ENCODE results near the gene KPNA6.

Gene KPNA6

GRCh38 chr1:32201011-32201855 lies 93.4 kb downstream of the KPNA6 start:
- Histone ChIP-seq H3K27me3 (replicated peaks; ENCODE audit: insufficient read depth, low read length) (0 out of 2 replicates have a peak, but pooled peaks cover 3% of the 10 kb centered on the region), H3K4me3 (ENCODE audit: low read length) (peak overlapping the region; percentile 6; the same call in 1 of the 2 replicates), H2AFZ (ENCODE audit: low read length) (peak overlapping the region; percentile 14; the same call in 1 of the 2 replicates), H3K9me2 (replicated peaks; ENCODE audit: insufficient read depth, low read length) (no peaks in the 10 kb centered on the region), H4K20me1 (ENCODE audit: insufficient read depth, low read length) (peaks cover 12% of the 10 kb centered on the region; the same call in 1 of the 2 replicates), H3F3A (ENCODE audit: insufficient read depth, low read length) (peaks cover 14% of the 10 kb centered on the region), H3K4me1 (ENCODE audit: low read length) (peaks cover 35% of the 10 kb centered on the region), H3K4me2 (ENCODE audit: low read depth, low read length) (peak overlapping the region; percentile 98), H3K9ac (ENCODE audit: low read length) (no peak overlapping the region), H3K79me2 (ENCODE audit: low read length) (peaks cover 4% of the 10 kb centered on the region), H3K9me3 (replicated peaks; ENCODE audit: insufficient read depth, low read length) (no peaks in the 10 kb centered on the region), H3K27ac (ENCODE audit: low read length) (no peak overlapping the region; the same call in 1 of the 2 replicates), H3K36me3 (replicated peaks; ENCODE audit: insufficient read depth, low read length) (no peaks in the 10 kb centered on the region; the same call in 1 of the 2 replicates)
- peak; percentile 26 for DNase-seq
- TF ChIP-seq CTCF (IDR thresholded peaks at IDR 0.05; ENCODE audit: low read length): no peak
- TF ChIP-seq EZH2phosphoT487 (IDR thresholded peaks at IDR 0.05; ENCODE audit: low read length): no peak
- TF ChIP-seq EZH2 (optimal IDR thresholded peaks at IDR 0.05; ENCODE audit: low read depth, low read length): no peak

DNA sequence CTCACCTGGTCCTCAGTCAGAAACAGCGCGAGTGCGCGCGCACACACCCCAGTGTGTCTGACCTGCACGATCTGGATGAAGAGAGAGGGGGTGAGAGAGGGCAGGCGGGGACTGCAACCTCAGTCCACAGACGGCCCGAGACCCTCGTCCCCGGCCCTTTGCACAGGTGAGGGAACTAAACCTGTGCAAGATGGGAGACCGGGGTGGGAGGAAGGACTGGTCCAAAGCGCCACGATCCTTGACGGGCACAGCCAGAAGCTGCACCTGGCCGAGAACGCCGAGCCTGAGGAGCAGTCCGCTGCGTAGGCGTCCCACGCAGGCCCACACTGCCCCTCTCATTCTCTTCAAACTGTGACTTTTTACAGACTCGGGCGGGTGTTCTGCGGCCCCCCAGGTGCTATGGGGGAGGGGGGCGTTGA lies 97.1 kb downstream of the KPNA6 start:
- Histone ChIP-seq H3K9me3 (replicated peaks; ENCODE audit: insufficient read depth, low read length) (no peaks in the 10 kb centered on the region), H3K4me2 (ENCODE audit: low read depth, low read length) (peak overlapping the region; percentile 100), H3K4me3 (ENCODE audit: low read length) (peak overlapping the region; percentile 89), H3K4me1 (ENCODE audit: low read length) (peaks cover 28% of the 10 kb centered on the region), H3K79me2 (ENCODE audit: low read length) (peaks cover 9% of the 10 kb centered on the region), H4K20me1 (ENCODE audit: insufficient read depth, low read length) (peaks cover 1% of the 10 kb centered on the region; the same call in 1 of the 2 replicates), H2AFZ (ENCODE audit: low read length) (peak overlapping the region; percentile 93), H3F3A (ENCODE audit: insufficient read depth, low read length) (peaks cover 10% of the 10 kb centered on the region), H3K27me3 (replicated peaks; ENCODE audit: insufficient read depth, low read length) (0 out of 2 replicates have a peak, but pooled peaks cover 3% of the 10 kb centered on the region), H3K27ac (ENCODE audit: low read length) (no peak overlapping the region), H3K36me3 (replicated peaks; ENCODE audit: insufficient read depth, low read length) (no peaks in the 10 kb centered on the region), H3K9me2 (replicated peaks; ENCODE audit: insufficient read depth, low read length) (no peaks in the 10 kb centered on the region), H3K9ac (ENCODE audit: low read length) (peak overlapping the region; percentile 93; the same call in 1 of the 2 replicates)
- DNase-seq: no peak
- no peak for TF ChIP-seq EZH2 (optimal IDR thresholded peaks at IDR 0.05; ENCODE audit: low read depth, low read length)
- TF ChIP-seq CTCF (IDR thresholded peaks at IDR 0.05; ENCODE audit: low read length): no peak
- TF ChIP-seq EZH2phosphoT487 (IDR thresholded peaks at IDR 0.05; ENCODE audit: low read length): no peak

GRCh38 chr1:32205401-32206370 lies 97.8 kb downstream of the KPNA6 start, which contains the start of gene IQCC:
Gene IQCC, plus strand, starts transcription at chr1:32205671. Its CDS starts 11 bp downstream, at chr1:32205682.
- no peak for TF ChIP-seq EZH2phosphoT487 (IDR thresholded peaks at IDR 0.05; ENCODE audit: low read length)
- no peak for TF ChIP-seq CTCF (IDR thresholded peaks at IDR 0.05; ENCODE audit: low read length)
- no peak for TF ChIP-seq EZH2 (optimal IDR thresholded peaks at IDR 0.05; ENCODE audit: low read depth, low read length)
- Histone ChIP-seq H3K36me3 (replicated peaks; ENCODE audit: insufficient read depth, low read length) (no peaks in the 10 kb centered on the region), H3K4me1 (ENCODE audit: low read length) (peaks cover 21% of the 10 kb centered on the region), H3K9me3 (replicated peaks; ENCODE audit: insufficient read depth, low read length) (no peaks in the 10 kb centered on the region), H3K79me2 (ENCODE audit: low read length) (peaks cover 9% of the 10 kb centered on the region), H3K27ac (ENCODE audit: low read length) (0 out of 2 replicates have a peak within 1 kb of the TSS, but pooled peaks have one; percentile 3), H3K9ac (ENCODE audit: low read length) (peak within 1 kb of the TSS; percentile 93), H3K27me3 (replicated peaks; ENCODE audit: insufficient read depth, low read length) (no peaks in the 10 kb centered on the region), H4K20me1 (ENCODE audit: insufficient read depth, low read length) (no peaks in the 10 kb centered on the region), H3F3A (ENCODE audit: insufficient read depth, low read length) (0 out of 2 replicates have a peak, but pooled peaks cover 4% of the 10 kb centered on the region), H3K4me2 (ENCODE audit: low read depth, low read length) (peak within 1 kb of the TSS; percentile 100), H3K9me2 (replicated peaks; ENCODE audit: insufficient read depth, low read length) (no peaks in the 10 kb centered on the region), H2AFZ (ENCODE audit: low read length) (peak within 1 kb of the TSS; percentile 93), H3K4me3 (ENCODE audit: low read length) (peak within 1 kb of the TSS; percentile 89)
- peak; percentile 89 for DNase-seq
